OCI-LY3 (cell line): ENCODE results near the gene DNAJB11.

ENCODE experiments used
- H2AFZ ChIP-seq: fragments of 200-600, 300-600 bp; shearing (Covaris generic); 2 replicates; pipeline ENCODE4 v1.6.0; 2014; ENCODE audit warnings: antibody characterized with exemption, low read depth, low read length
- H3K27ac ChIP-seq: fragments of 200-600, 300-600 bp; sonication (generic); 2 replicates; pipeline ENCODE4 v1.5.1; 2014; ENCODE audit warnings: mild to moderate bottlenecking, low read length, moderate library complexity, mixed read lengths
- H3K27me3 ChIP-seq: fragments of 200-600, 300-600 bp; sonication (generic); 2 replicates; pipeline ENCODE4 v1.6.1; 2014; ENCODE audit warnings: low read depth, low read length, mixed read lengths
- H3K36me3 ChIP-seq: fragments of 200-600, 300-600 bp; sonication (generic); replicated peaks from 2 replicates; pipeline ENCODE3; 2014; ENCODE audit warnings: low read depth, low read length, mixed read lengths
- H3K4me1 ChIP-seq: fragments of 300-600, 200-600 bp; sonication (generic); 2 replicates; pipeline ENCODE4 v1.6.1; 2014; ENCODE audit warnings: low read length, mixed read lengths
- H3K4me2 ChIP-seq: fragments of 200-600, 300-600 bp; sonication (generic); 2 replicates; pipeline ENCODE4 v1.6.1; 2014; ENCODE audit warnings: low read length, mixed read lengths
- H3K4me3 ChIP-seq: fragments of 300-600, 200-600 bp; sonication (generic); 2 replicates; pipeline ENCODE4 v1.5.1; 2014; ENCODE audit warnings: antibody characterized with exemption, mild to moderate bottlenecking, low read length, moderate library complexity
- H3K79me2 ChIP-seq: fragments of 300-600, 200-600 bp; shearing (Covaris generic); 2 replicates; pipeline ENCODE4 v1.6.1; 2014; ENCODE audit warnings: mild to moderate bottlenecking, low read length, mixed read lengths
- H3K9ac ChIP-seq: fragments of 300-600, 200-600 bp; shearing (Covaris generic); 2 replicates; pipeline ENCODE4 v1.6.0; 2014; ENCODE audit warnings: mild to moderate bottlenecking, low read length, moderate library complexity
- H3K9me3 ChIP-seq: fragments of 200-600, 300-600 bp; shearing (Covaris generic); 2 replicates; pipeline ENCODE4 v1.6.1; 2014; ENCODE audit warnings: low read length, mixed read lengths; ENCODE audit not compliant: insufficient read depth
- H4K20me1 ChIP-seq: fragments of 200-600, 300-600 bp; sonication (generic); 2 replicates; pipeline ENCODE4 v1.6.1; 2016; ENCODE audit warnings: low read length, mixed read lengths; ENCODE audit not compliant: insufficient read depth
- CTCF ChIP-seq: fragments of 200-600, 300-600 bp; sonication (generic); IDR thresholded peaks from 2 replicates; pipeline ENCODE4 v1.5.1; 2014; ENCODE audit warnings: antibody characterized with exemption, low read length, low read depth
- EZH2phosphoT487 ChIP-seq: fragments of 200-600 bp; shearing (Covaris generic); IDR thresholded peaks from 2 replicates; pipeline ENCODE4 v1.6.1; 2018; ENCODE audit warnings: antibody characterized with exemption, mixed run types, low read depth

The DNAJB11 gene

GRCh38 chr3:186622651-186623310, 52.3 kb downstream of the DNAJB11 start:
- no peaks in the 10 kb centered on the region for H3K79me2 ChIP-seq
- TF ChIP-seq EZH2phosphoT487 (no peak), CTCF (no peak)
- no peaks in the 10 kb centered on the region for H3K4me1 ChIP-seq
- no peak overlapping the region for H2AFZ ChIP-seq
- H3K9me3 ChIP-seq: no peaks in the 10 kb centered on the region
- no peak overlapping the region for H3K4me2 ChIP-seq
- H3K27ac ChIP-seq: no peak overlapping the region
- H3K9ac ChIP-seq: no peak overlapping the region
- peaks cover 27% of the 10 kb centered on the region for H3K27me3 ChIP-seq
- H4K20me1 ChIP-seq: no peaks in the 10 kb centered on the region
- H3K4me3 ChIP-seq: no peak overlapping the region
- no peaks in the 10 kb centered on the region for H3K36me3 ChIP-seq

- Histone ChIP-seq H3K4me1 (no peaks in the 10 kb centered on the region), H3K79me2 (no peaks in the 10 kb centered on the region), H4K20me1 (no peaks in the 10 kb centered on the region), H3K36me3 (no peaks in the 10 kb centered on the region), H3K27ac (no peak overlapping the region), H2AFZ (no peak overlapping the region), H3K4me2 (no peak overlapping the region), H3K4me3 (no peak overlapping the region), H3K9me3 (no peaks in the 10 kb centered on the region), H3K27me3 (peaks cover 17% of the 10 kb centered on the region; the same call in 1 of the 2 replicates), H3K9ac (no peak overlapping the region)
- TF ChIP-seq CTCF (no peak), EZH2phosphoT487 (no peak)
Measured at GRCh38 chr3:186624598-186624997, 54.1 kb downstream of the DNAJB11 start.

- H3K9me3 ChIP-seq: no peaks in the 10 kb centered on the region
- H3K9ac ChIP-seq: no peak overlapping the region
- no peak overlapping the region for H2AFZ ChIP-seq
- H3K4me3 ChIP-seq: no peak overlapping the region
- H3K27me3 ChIP-seq: peaks cover 17% of the 10 kb centered on the region; the same call in 1 of the 2 replicates
- H4K20me1 ChIP-seq: no peaks in the 10 kb centered on the region
- H3K27ac ChIP-seq: no peak overlapping the region
- TF ChIP-seq EZH2phosphoT487: no peak
- no peak for TF ChIP-seq CTCF
- H3K36me3 ChIP-seq: no peaks in the 10 kb centered on the region
- no peak overlapping the region for H3K4me2 ChIP-seq
- H3K4me1 ChIP-seq: no peaks in the 10 kb centered on the region
- H3K79me2 ChIP-seq: no peaks in the 10 kb centered on the region
Measured at GRCh38 chr3:186625600-186626042, 55.1 kb downstream of the DNAJB11 start.

GRCh38 chr3:186626254-186626847, 55.8 kb downstream of the DNAJB11 start:
- no peak overlapping the region for H3K4me2 ChIP-seq
- H3K9me3 ChIP-seq: no peaks in the 10 kb centered on the region
- H3K36me3 ChIP-seq: no peaks in the 10 kb centered on the region
- no peak overlapping the region for H3K4me3 ChIP-seq
- peaks cover 17% of the 10 kb centered on the region; the same call in 1 of the 2 replicates for H3K27me3 ChIP-seq
- no peaks in the 10 kb centered on the region for H3K4me1 ChIP-seq
- H4K20me1 ChIP-seq: no peaks in the 10 kb centered on the region
- no peaks in the 10 kb centered on the region for H3K79me2 ChIP-seq
- H3K9ac ChIP-seq: no peak overlapping the region
- TF ChIP-seq EZH2phosphoT487 (no peak), CTCF (no peak)
- H2AFZ ChIP-seq: no peak overlapping the region
- H3K27ac ChIP-seq: no peak overlapping the region
